GM10248 (cell line): ENCODE results near the gene HNRNPCL1.
"Not testable (repeated sequence)": the region's sequence is repeated elsewhere in the genome, so short reads cannot be mapped to it uniquely, and the experiment has no call there.

Source experiments
- CTCF ChIA-PET: fragments of 300-600 bp; sonication (Branson Sonifier 250); formaldehyde crosslinking; extraction: SDS; loops from one replicate; lab custom pipeline; 2021; ENCODE audit warnings: antibody characterized with exemption; lab: Yijun Ruan, JAX
- POLR2A ChIA-PET: fragments of 350-650 bp; sonication (Branson Sonifier 250); formaldehyde crosslinking; extraction: SDS; loops from one replicate; lab custom pipeline; 2020; ENCODE audit warnings: antibody characterized with exemption; lab: Yijun Ruan, JAX
- DNase-seq: peaks from one replicate; pipeline ENCODE4 v3.0.0; 2012; ENCODE audit errors: extremely low spot score
- TF ChIP-seq, protein P1 (sequence below): IDR thresholded peaks from 2 replicates; pipeline ENCODE4 v1.5.1; 2012; ENCODE audit warnings: mild to moderate bottlenecking, low read depth; ENCODE audit errors: extremely low read depth, missing control alignments, control extremely low read depth

HNRNPCL1 gene

DNA sequence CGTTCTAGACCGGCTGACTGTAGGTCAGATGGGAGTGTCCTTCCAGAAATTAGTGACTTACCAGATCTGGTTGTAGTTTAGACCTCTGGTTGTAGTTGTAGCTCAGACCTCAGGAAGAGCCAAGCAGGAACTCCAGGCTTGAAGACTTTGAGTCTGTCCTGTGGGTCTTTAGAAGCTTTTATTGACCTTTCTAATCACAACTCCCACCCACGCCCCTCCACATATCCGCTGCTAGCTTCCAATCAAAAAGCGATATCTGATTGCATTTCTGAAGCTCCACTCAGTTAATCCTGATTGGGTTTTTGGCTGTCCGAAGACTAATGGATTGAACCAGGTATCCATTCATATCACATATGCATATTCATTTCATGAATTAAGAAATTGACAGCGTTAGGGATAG, at the start of gene HNRNPCL1:
Gene HNRNPCL1, minus strand, starts transcription at position 101 of the 400 bp plus-strand sequence. CDS start 431 bp downstream, outside the sequence.
- POLR2A ChIA-PET, CTCF ChIA-PET, DNase-seq: not testable (repeated sequence)

DNA sequence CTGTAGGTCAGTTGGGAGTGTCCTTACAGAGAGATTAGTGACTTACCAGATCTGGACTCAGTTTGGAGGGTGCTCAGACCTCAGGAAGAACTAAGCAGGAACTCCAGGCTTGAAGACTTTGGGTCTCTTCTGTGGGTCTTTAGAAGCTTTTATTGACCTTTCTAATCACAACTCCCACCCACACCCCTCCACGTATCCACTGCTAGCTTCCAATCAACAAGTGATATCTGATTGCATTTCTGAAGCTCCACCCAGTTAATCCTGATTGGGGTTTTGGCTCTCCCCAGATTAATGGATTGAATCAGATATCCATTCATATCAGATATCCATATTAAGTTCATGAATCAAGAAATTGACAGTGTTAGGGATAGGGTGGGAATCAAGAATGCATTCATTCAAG, 49.6 kb upstream of the HNRNPCL1 start, which contains the start of gene PRAMEF10:
Gene PRAMEF10, minus strand, starts transcription at position 101 of the 400 bp plus-strand sequence. CDS start 2,423 bp downstream, outside the sequence.
- POLR2A ChIA-PET, CTCF ChIA-PET: not testable (repeated sequence)

DNA sequence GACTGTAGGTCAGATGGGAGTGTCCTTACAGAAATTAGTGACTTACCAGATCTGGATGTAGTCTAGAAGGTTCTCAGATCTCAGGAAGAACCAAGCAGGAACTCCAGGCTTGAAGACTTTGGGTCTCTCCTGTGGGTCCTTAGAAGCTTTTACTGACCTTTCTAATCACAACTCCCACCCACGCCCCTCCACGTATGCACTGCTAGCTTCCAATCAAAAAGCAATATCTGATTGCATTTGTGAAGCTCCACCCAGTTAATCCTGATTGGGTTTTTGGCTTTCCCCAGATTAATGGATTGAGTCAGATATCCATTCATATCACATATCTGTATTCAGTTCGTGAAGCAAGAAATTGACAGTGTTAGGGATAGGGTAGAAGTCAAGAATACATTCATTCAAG, 37.6 kb upstream of the HNRNPCL1 start, which contains the start of gene PRAMEF4:
Gene PRAMEF4, minus strand, starts transcription at position 101 of the 400 bp plus-strand sequence. CDS start 2,807 bp downstream, outside the sequence.
- DNase-seq, CTCF ChIA-PET, POLR2A ChIA-PET: not testable (repeated sequence)

More for the DNA sequence above, 49.6 kb upstream of the HNRNPCL1 start, which contains the start of gene PRAMEF10:
- not testable (repeated sequence) for DNase-seq

DNA sequence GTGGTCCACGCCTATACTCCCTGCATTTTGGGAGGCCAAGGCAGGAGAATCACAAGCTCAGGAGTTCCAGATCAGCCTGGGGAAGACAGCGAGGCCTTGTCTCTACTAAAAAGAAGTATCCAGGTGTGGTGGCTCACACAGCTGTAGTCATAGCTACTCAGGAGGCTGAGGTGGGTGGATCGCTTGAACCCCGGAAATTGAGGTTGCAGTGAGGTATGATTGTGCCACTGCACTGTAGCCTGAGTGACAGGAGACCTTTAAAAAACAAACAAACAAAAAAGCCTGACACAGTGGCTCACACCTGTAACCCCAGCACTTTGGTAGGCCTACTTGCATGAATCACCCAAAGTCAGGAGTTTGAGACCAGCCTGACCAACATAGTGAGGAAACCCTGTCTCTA, 29.9 kb upstream of the HNRNPCL1 start:
- POLR2A ChIA-PET: not testable (repeated sequence)

DNA sequence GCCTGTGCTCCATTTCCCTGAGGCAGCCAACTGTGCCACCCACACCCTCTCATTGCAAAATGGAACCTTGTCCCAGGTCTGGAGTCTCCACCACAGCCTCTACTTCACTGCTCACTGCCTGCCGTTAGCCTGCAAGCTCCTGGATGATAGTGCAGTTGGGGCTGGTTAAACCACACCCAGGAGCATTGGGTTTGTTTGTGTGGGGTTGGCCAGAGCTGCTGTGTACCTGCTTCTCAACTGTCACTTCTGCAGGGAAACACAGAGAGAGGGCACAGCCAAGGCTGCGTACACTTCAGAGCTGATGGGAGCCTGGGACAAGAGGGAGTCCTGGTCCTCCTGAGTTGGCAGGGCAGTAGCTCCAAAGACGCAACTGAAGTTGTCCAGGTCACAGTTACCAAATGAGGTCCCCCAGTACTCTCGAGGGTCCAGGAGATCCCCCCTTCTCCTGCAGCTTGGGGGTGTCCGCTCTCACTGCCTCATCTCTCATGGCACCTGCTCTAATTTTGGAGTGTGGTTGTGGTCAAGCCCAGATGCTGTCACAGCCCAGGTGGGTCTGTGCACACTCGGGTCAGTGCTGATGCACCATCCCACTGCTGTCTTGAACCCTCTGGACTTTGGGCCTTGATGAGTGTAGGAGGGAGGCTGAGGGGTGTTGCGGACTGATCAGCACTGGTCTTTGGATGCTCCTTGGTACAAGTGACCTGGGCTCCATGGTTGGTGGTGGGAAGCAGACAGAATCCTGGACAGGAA, 14.8 kb upstream of the HNRNPCL1 start:
- DNase-seq, CTCF ChIA-PET, POLR2A ChIA-PET: not testable (repeated sequence)

More for the DNA sequence above, 29.9 kb upstream of the HNRNPCL1 start:
- CTCF ChIA-PET, DNase-seq: not testable (repeated sequence)

DNA sequence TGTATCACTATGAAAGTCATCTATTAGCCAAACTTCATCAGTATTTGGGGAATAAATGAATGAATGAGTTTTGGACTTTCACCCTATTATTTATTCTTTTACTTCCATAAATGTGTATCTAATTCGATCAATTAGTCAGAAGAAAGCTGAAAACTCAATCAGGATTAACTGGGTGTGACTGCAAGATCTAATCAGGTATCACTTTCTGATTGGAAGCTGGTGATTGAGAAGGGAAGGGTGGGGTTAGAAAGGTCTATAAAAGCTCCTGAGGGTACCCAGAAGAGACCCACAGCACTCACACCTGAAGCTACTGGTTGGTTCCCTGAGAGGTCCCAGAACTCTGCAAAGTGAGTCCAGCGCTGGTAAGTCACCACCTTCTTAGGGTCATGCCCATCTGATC, 8.3 kb upstream of the HNRNPCL1 start, which contains the start of gene PRAMEF2:
Gene PRAMEF2, plus strand, starts transcription at position 301 of the 400 bp plus-strand sequence. CDS start 1,924 bp downstream, outside the sequence.
- POLR2A ChIA-PET, DNase-seq, CTCF ChIA-PET: not testable (repeated sequence)

DNA sequence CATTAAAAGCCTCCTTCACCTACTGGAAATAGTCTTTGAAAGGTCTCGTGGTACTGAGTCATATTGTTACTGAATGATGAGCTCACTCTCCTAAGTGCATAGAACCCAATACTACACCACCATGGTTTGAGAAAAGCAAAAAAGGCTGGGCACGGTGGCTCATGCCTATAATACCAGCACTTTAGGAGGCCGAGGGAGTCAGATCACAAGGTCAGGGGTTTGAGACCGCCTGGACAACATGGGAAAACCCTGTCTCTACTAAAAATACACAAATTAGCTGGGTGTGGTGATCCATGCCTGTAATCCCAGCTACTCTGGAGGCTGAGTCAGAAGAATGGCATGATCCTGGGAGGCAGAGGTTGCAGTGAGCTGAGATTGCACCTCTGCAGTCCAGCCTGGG, 3.3 kb upstream of the HNRNPCL1 start:
- CTCF ChIA-PET: no interaction called here
- TF ChIP-seq, protein P1, sequence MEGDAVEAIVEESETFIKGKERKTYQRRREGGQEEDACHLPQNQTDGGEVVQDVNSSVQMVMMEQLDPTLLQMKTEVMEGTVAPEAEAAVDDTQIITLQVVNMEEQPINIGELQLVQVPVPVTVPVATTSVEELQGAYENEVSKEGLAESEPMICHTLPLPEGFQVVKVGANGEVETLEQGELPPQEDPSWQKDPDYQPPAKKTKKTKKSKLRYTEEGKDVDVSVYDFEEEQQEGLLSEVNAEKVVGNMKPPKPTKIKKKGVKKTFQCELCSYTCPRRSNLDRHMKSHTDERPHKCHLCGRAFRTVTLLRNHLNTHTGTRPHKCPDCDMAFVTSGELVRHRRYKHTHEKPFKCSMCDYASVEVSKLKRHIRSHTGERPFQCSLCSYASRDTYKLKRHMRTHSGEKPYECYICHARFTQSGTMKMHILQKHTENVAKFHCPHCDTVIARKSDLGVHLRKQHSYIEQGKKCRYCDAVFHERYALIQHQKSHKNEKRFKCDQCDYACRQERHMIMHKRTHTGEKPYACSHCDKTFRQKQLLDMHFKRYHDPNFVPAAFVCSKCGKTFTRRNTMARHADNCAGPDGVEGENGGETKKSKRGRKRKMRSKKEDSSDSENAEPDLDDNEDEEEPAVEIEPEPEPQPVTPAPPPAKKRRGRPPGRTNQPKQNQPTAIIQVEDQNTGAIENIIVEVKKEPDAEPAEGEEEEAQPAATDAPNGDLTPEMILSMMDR: no peak
- no peak for DNase-seq
- POLR2A ChIA-PET: no interaction called here

DNA sequence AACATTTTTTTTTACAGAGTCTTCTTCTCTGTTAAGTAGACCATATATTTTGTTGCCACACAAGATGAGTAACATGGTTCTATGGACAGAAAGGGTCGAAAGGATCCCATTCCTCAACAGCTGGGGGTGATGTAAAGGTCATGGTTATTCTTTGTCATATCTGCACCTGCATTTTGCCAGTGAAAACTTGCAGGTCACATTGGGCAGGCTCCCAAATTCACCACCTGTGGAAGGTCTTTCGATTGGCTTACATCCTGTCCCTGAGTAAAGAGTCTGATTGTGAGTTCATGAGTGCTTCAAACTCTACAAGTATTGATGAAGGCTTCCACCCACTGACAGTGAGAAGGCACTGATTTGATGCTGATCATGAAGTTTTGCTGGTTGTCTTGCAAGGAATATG, 15.3 kb downstream of the HNRNPCL1 start:
- POLR2A ChIA-PET, CTCF ChIA-PET, DNase-seq: not testable (repeated sequence)

DNA sequence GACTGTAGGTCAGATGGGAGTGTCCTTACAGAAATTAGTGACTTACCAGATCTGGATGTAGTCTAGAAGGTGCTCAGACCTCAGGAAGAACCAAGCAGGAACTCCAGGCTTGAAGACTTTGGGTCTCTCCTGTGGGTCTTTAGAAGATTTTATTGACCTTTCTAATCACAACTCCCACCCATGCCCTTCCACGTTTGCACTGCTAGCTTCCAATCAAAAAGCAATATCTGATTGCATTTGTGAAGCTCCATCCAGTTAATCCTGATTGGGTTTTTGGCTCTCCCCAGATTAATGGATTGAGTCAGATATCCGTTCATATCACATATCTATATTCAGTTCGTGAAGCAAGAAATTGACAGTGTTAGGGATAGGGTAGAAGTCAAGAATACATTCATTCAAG, 17.2 kb downstream of the HNRNPCL1 start, which contains the start of gene PRAMEF11:
Gene PRAMEF11, minus strand, starts transcription at position 101 of the 400 bp plus-strand sequence. CDS start 2,621 bp downstream, outside the sequence.
- POLR2A ChIA-PET, DNase-seq, CTCF ChIA-PET: not testable (repeated sequence)

DNA sequence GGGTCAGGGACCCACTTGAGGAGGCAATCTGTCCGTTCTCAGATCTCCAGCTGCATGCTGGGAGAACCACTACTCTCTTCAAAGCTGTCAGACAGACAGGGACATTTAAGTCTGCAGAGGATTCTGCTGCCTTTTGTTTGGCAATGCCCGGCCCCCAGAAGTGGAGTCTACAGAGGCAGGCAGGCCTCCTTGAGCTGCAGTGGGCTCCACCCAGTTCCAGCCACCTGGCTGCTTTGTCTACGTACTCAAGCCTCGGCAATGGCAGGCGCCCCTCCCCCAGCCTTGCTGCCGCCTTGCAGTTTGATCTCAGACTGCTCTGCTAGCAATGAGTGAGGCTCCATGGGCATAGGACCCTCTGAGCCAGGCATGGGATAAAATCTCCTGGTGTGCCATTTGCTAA, 29.5 kb downstream of the HNRNPCL1 start:
- DNase-seq, CTCF ChIA-PET, POLR2A ChIA-PET: not testable (repeated sequence)

DNA sequence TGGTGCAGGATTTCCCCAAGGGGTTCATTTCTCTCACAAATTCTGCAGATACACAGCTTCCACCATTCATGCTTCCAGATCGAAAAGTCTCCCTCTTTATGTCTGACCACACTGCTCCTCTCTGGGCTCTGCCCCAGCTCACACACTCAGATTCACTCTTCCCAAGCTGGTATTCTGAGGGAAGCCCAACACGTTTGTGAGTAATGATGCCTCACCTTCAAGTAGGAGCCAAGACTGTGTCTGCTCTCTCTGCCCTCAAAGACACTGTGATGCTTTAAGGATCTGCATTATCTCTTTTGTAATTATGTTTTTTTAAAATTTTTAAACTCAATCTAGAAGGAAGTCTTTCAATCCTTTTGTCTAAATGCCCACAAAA, 37.1 kb downstream of the HNRNPCL1 start:
- no peak for DNase-seq
- ChIA-PET POLR2A (interaction anchor here (0.7 kb wide), 1 partner anchor 1820 kb away, joined by 3 read pairs; no protein-coding TSS in a partner anchor), CTCF (no interaction called here)
- TF ChIP-seq, protein P1: no peak
